ENCODE data around the gene ZNF217. TPM values are rescaled to one million over a fixed set of nuclear protein-coding genes. Genes with fewer than 3 reads are reported as not detected.
"Not testable (repeated sequence)": the region's sequence is repeated elsewhere in the genome, so short reads cannot be mapped to it uniquely, and the experiment has no call there.

Gene ZNF217
- total and polyA plus RNA-seq, 8 donors, result 6.3 to 40.2 (median 25.9) TPM

GRCh38 chr20:53639128-53639527, 45.5 kb upstream of the ZNF217 start:
- intact Hi-C loops (cut with DNase I; ENCODE audit: low total_unique reads), result no loop called here
- DNase-seq, result no peak
- Histone ChIP-seq H3K4me1 (peaks cover 6 to 24% (median 16%) of the 10 kb centered on the region in 4 donors), H3K27ac (no peak overlapping the region), H3K4me3 (no peak overlapping the region), H3K9me3 (no peaks in the 10 kb centered on the region), H3K36me3 (no peaks in the 10 kb centered on the region), H3K27me3 (no peaks in the 10 kb centered on the region)
- 91 to 97% (median 95%) methylated on average over 3 of the region's 3 CpGs for WGBS, 5 donors
- TF ChIP-seq EP300 (IDR thresholded peaks at IDR 0.05) (no peak), POLR2A (IDR thresholded peaks at IDR 0.05) (no peak), POLR2AphosphoS5 (IDR thresholded peaks at IDR 0.05) (no peak)
- TF ChIP-seq, protein P1, sequence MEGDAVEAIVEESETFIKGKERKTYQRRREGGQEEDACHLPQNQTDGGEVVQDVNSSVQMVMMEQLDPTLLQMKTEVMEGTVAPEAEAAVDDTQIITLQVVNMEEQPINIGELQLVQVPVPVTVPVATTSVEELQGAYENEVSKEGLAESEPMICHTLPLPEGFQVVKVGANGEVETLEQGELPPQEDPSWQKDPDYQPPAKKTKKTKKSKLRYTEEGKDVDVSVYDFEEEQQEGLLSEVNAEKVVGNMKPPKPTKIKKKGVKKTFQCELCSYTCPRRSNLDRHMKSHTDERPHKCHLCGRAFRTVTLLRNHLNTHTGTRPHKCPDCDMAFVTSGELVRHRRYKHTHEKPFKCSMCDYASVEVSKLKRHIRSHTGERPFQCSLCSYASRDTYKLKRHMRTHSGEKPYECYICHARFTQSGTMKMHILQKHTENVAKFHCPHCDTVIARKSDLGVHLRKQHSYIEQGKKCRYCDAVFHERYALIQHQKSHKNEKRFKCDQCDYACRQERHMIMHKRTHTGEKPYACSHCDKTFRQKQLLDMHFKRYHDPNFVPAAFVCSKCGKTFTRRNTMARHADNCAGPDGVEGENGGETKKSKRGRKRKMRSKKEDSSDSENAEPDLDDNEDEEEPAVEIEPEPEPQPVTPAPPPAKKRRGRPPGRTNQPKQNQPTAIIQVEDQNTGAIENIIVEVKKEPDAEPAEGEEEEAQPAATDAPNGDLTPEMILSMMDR (IDR thresholded peaks at IDR 0.05), result no peak

DNA sequence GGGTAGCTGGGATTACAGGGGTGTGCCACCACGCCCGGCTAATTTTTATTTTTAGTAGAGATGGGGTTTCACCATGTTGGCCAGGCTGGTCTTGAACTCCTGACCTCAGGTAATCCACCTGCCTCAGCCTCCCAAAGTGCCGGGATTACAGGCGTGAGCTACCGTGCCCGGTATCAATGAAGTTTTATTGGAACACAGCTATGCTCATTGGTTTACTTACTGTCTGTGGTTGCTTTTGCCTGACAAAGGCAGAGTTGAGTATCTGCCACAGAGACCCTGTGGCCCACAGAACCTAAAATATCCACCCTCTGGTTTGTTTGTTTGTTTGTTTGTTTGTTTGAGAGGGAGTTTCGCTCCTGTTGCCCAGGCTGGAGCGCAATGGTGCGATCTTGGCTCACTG, 43.7 kb upstream of the ZNF217 start:
- H3K4me1 ChIP-seq; H3K36me3 ChIP-seq; H3K4me3 ChIP-seq; DNase-seq; H3K27me3 ChIP-seq; H3K27ac ChIP-seq; H3K9me3 ChIP-seq; intact Hi-C loops (cut with DNase I; ENCODE audit: low total_unique reads): not testable (repeated sequence)
- WGBS, 5 donors, result 94 to 98% (median 95%) methylated on average over 9 of the region's 9 CpGs

GRCh38 chr20:53636540-53637097, 43.0 kb upstream of the ZNF217 start:
- H3K27me3 ChIP-seq, result no peaks in the 10 kb centered on the region
- no peak overlapping the region for H3K4me3 ChIP-seq
- 80 to 91% (median 85%) methylated on average over 2 of the region's 2 CpGs for WGBS, 5 donors
- intact Hi-C loops (cut with DNase I; ENCODE audit: low total_unique reads), result no loop called here
- H3K36me3 ChIP-seq, result no peaks in the 10 kb centered on the region
- DNase-seq, result no peak
- no peaks in the 10 kb centered on the region for H3K4me1 ChIP-seq
- TF ChIP-seq POLR2A (IDR thresholded peaks at IDR 0.05) (no peak), EP300 (IDR thresholded peaks at IDR 0.05) (no peak), POLR2AphosphoS5 (IDR thresholded peaks at IDR 0.05) (no peak)
- TF ChIP-seq, protein P1 (IDR thresholded peaks at IDR 0.05), result no peak
- H3K9me3 ChIP-seq, result no peaks in the 10 kb centered on the region
- no peak overlapping the region for H3K27ac ChIP-seq

GRCh38 chr20:53635221-53635620, 41.6 kb upstream of the ZNF217 start:
- intact Hi-C loops (cut with DNase I; ENCODE audit: low total_unique reads), result no loop called here
- Histone ChIP-seq H3K27me3 (no peaks in the 10 kb centered on the region), H3K27ac (no peak overlapping the region), H3K9me3 (no peaks in the 10 kb centered on the region), H3K4me3 (no peak overlapping the region), H3K4me1 (no peaks in the 10 kb centered on the region), H3K36me3 (no peaks in the 10 kb centered on the region)
- DNase-seq, result no peak
- TF ChIP-seq POLR2AphosphoS5 (IDR thresholded peaks at IDR 0.05) (no peak), EP300 (IDR thresholded peaks at IDR 0.05) (no peak), POLR2A (IDR thresholded peaks at IDR 0.05) (no peak)
- TF ChIP-seq, protein P1 (IDR thresholded peaks at IDR 0.05), result no peak
- WGBS, 5 donors, result 78 to 91% (median 88%) methylated on average over 5 of the region's 5 CpGs

DNA sequence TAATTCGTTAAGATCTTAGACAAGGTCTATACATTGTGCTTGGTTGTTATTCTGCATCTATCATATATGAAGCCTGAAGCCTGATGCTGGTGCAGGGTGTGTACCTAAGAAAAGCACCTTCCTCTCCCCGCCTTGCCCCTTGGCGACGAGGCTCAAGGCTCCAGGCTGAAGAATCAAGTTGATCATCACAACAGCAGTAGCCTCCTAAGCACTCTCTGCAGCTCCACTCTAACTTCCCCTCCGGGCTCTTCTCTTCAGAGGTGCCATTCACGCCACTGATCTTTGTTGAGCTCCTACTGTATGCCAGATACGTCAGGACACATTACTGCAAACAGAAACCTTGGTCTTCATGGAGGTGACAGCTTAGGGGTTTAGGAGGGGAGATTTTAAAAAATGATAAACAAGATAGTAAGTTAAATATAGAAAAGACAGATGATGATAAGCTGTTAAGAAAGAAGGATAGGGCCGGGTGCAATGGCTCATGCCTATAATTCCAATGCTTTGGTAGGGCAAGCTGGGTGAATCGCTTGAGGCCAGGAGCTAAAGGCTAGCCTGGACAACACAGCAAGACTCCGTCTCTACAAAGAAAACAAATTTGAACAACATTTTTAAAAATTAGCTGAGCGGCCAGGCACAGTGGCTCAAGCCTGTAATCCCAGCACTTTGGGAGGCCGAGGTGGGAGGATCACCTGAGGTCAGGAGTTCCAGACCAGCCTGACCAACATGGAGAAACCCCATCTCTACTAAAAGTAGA, 38.4 kb upstream of the ZNF217 start:
- DNase-seq, result no peak
- Histone ChIP-seq H3K4me1 (no peaks in the 10 kb centered on the region), H3K27me3 (no peaks in the 10 kb centered on the region), H3K4me3 (no peak overlapping the region), H3K36me3 (no peaks in the 10 kb centered on the region), H3K27ac (no peak overlapping the region), H3K9me3 (no peaks in the 10 kb centered on the region)
- 84 to 95% (median 93%) methylated on average over 12 of the region's 12 CpGs for WGBS, 5 donors
- no peak for TF ChIP-seq POLR2AphosphoS5 (IDR thresholded peaks at IDR 0.05)
- intact Hi-C loops (cut with DNase I; ENCODE audit: low total_unique reads), result no loop called here
